K562 (cell line): ENCODE results near the gene WDR64. TPM values are rescaled to one million over a fixed set of nuclear protein-coding genes. Genes with fewer than 3 reads are reported as not detected.

Experiments used
- ATAC-seq: fragments of 200-7000 bp; cut with Tn5 transposase; 3 replicates; pipeline ENCODE4 v1.9.1; 2020; ENCODE audit warnings: moderate library complexity
- BruUV-seq: library from RNA; stranded (reverse); fragments of 400-500 nt; replicated peaks from 2 replicates; lab custom pipeline; 2021; lab: Mats Ljungman, UMichigan
- CTCF ChIA-PET: fragments of 300-600 bp; formaldehyde crosslinking; extraction: SDS; loops from one replicate; lab custom pipeline; 2021; ENCODE audit warnings: low intra/inter-chr PET ratio; lab: Yijun Ruan, JAX
- POLR2A ChIA-PET: fragments of 300-600, 350-650 bp; sonication (Branson Sonifier 250); formaldehyde crosslinking; extraction: SDS; loops from one replicate; lab custom pipeline; 2021; ENCODE audit warnings: antibody characterized with exemption, inconsistent platforms; lab: Yijun Ruan, JAX
- DNase-seq, 4 experiments: peaks; one replicate each; pipeline versions ENCODE4 v3.0.0 to v3.0.0-alpha.2; 2011 to 2018; ENCODE audit warnings: low spot score in 3 of 4, mixed read lengths in 3 of 4; ENCODE audit errors: extremely low read depth in 1 of 4
- FAIRE-seq: peaks from 2 replicates; lab custom pipeline; 2011; peaks lifted over from hg19 to GRCh38; lab: Jason Lieb, UNC
- H2AFZ ChIP-seq: 2 replicates; pipeline ENCODE4 v1.6.0; 2011; ENCODE audit warnings: low read depth, low read length, control low read depth, inconsistent platforms
- H3K27ac ChIP-seq: fragments of 200-600 bp; 3 replicates; pipeline ENCODE4 v1.8.0; 2011; ENCODE audit warnings: low read depth, mild to moderate bottlenecking, control low read depth, inconsistent platforms, low read length, moderate library complexity, mixed read lengths; ENCODE audit errors: extremely low read depth
- H3K27me3 ChIP-seq, 2 experiments: fragments of 300-600 bp in 1 of 2; 2 replicates in 1 of 2; 3 replicates in 1 of 2; pipeline versions ENCODE4 v1.6.0 to v1.8.0; 2011; ENCODE audit warnings: inconsistent platforms in 2 of 2, low read length in 2 of 2, mild to moderate bottlenecking in 1 of 2, mixed read lengths in 1 of 2, moderate library complexity in 1 of 2; ENCODE audit not compliant: control insufficient read depth in 2 of 2, insufficient read depth in 2 of 2
- H3K36me3 ChIP-seq: fragments of 300-600 bp; 3 replicates; pipeline ENCODE4 v1.8.0; 2011; ENCODE audit warnings: mild to moderate bottlenecking, low read length, inconsistent platforms; ENCODE audit not compliant: control insufficient read depth, insufficient read depth
- H3K4me1 ChIP-seq, 2 experiments: fragments of 200-600 bp in 1 of 2; replicated peaks in 1 of 2; 2 replicates in 1 of 2; 3 replicates in 1 of 2; pipeline versions ENCODE4 v1.5.1 to v1.8.0; 2011; ENCODE audit warnings: inconsistent platforms in 2 of 2, low read length in 2 of 2, mild to moderate bottlenecking in 1 of 2, mixed read lengths in 1 of 2, moderate library complexity in 1 of 2; ENCODE audit not compliant: control insufficient read depth in 2 of 2, insufficient read depth in 2 of 2
- H3K4me2 ChIP-seq: 2 replicates; pipeline ENCODE4 v1.6.1; 2011; ENCODE audit warnings: low read length, control low read depth, inconsistent platforms, mixed read lengths; ENCODE audit not compliant: insufficient read depth
- H3K4me3 ChIP-seq: fragments of 200-600 bp; sonication (generic), shearing (Covaris generic); 2 replicates; pipeline ENCODE4 v1.5.1; 2016; ENCODE audit warnings: control low read depth, inconsistent platforms
- H3K79me2 ChIP-seq: fragments of 200-600 bp; 3 replicates; pipeline ENCODE4 v1.8.0; 2011; ENCODE audit warnings: low read length, inconsistent platforms; ENCODE audit not compliant: control insufficient read depth, insufficient read depth
- H3K9ac ChIP-seq, 2 experiments: 2 replicates each; pipeline versions ENCODE4 v1.6.0 to v1.6.1; 2011; ENCODE audit warnings: low read depth in 2 of 2, low read length in 2 of 2, control low read depth in 1 of 2, inconsistent platforms in 1 of 2, mild to moderate bottlenecking in 1 of 2, mixed read lengths in 1 of 2; ENCODE audit not compliant: insufficient read depth in 1 of 2
- H3K9me1 ChIP-seq: one replicate; pipeline ENCODE4 v1.6.0; 2011; ENCODE audit warnings: inconsistent platforms, mild to moderate bottlenecking, low read length, moderate library complexity; ENCODE audit not compliant: control insufficient read depth, insufficient read depth
- H3K9me3 ChIP-seq: replicated peaks from 2 replicates; pipeline ENCODE4 v1.5.1; 2011; ENCODE audit warnings: low read depth, low read length, inconsistent platforms; ENCODE audit not compliant: control insufficient read depth, insufficient read depth
- H4K20me1 ChIP-seq: replicated peaks from 2 replicates; pipeline ENCODE4 v1.6.1; 2011; ENCODE audit warnings: low read length, inconsistent platforms, mixed read lengths; ENCODE audit not compliant: control insufficient read depth, insufficient read depth
- CREBBP ChIP-seq: IDR thresholded peaks from one replicate; pipeline ENCODE4 v1.6.1; 2012; ENCODE audit warnings: low read depth, mild to moderate bottlenecking, control low read depth, inconsistent platforms, low read length
- FOXK1 ChIP-seq: sonication (generic); formaldehyde crosslinking; IDR thresholded peaks from 2 replicates; pipeline ENCODE4 v1.8.0; 2022; ENCODE audit warnings: missing genetic modification reagents, mild to moderate bottlenecking, borderline replicate concordance
- HMGN3 ChIP-seq: IDR thresholded peaks from 2 replicates; pipeline ENCODE4 v1.6.1; 2011; ENCODE audit warnings: borderline replicate concordance, low read depth, mild to moderate bottlenecking, mixed read lengths, low read length; ENCODE audit not compliant: insufficient read length; ENCODE audit errors: extremely low read depth
- PHTF2 ChIP-seq: fragments of 250-450 bp; sonication (Bioruptor Pico); IDR thresholded peaks from 2 replicates; pipeline ENCODE4 v1.5.0; 2021; ENCODE audit warnings: mild to moderate bottlenecking
- PPARD ChIP-seq: fragments of 250-450 bp; sonication (Bioruptor Pico); IDR thresholded peaks from 2 replicates; pipeline ENCODE4 v1.8.0; 2022; ENCODE audit warnings: inconsistent platforms, mild to moderate bottlenecking, moderate library complexity
- PTBP1 ChIP-seq: fragments of 200-400 bp; formaldehyde crosslinking; IDR thresholded peaks from 2 replicates; pipeline ENCODE4 v1.6.1; 2017; ENCODE audit warnings: low read depth, low read length
- PURB ChIP-seq: sonication (generic); formaldehyde crosslinking; IDR thresholded peaks from 2 replicates; pipeline ENCODE4 v1.9.0; 2021; ENCODE audit warnings: low read depth, mild to moderate bottlenecking, missing genetic modification reagents
- RNF2 ChIP-seq: sonication (generic); IDR thresholded peaks from 2 replicates; pipeline ENCODE4 v1.6.1; 2016
- YY1 ChIP-seq, 3 experiments: IDR thresholded peaks; 2 replicates each; pipeline ENCODE4 v1.6.1; 2011; ENCODE audit warnings: low read length in 2 of 3, mild to moderate bottlenecking in 2 of 3, moderate library complexity in 2 of 3, borderline replicate concordance in 1 of 3, control low read depth in 1 of 3, low read depth in 1 of 3; ENCODE audit not compliant: insufficient read depth in 3 of 3, insufficient replicate concordance in 2 of 3, control insufficient read depth in 1 of 3, insufficient read length in 1 of 3; ENCODE audit errors: extremely low read depth in 1 of 3
- WGBS: fragments of 100-300 bp; shearing (Covaris generic); methylation state at CpG from one replicate; pipeline ENCODE4 v1.1.6; 2016; ENCODE audit warnings: low coverage, mixed read lengths; ENCODE audit not compliant: insufficient coverage; ENCODE audit errors: missing lambda C conversion rate; 5-methylcytosine and 5-hydroxymethylcytosine counted together
- in situ Hi-C: fragments of 300-500 bp; cut with MboI; formaldehyde crosslinking; loops from 4 replicates; pipeline ENCODE4 v1.15.0; 2018; ENCODE audit warnings: inconsistent platforms, mixed read lengths
- intact Hi-C: fragments of 100-400 bp; cut with micrococcal nuclease; formaldehyde crosslinking; loops from 2 replicates; pipeline ENCODE4 v1.14.2; 2022
- polyA plus RNA-seq, 8 experiments: library from polyadenylated mRNA; depleted of rRNA in 4 of 8; stranded (reverse) in 5 of 8; unstranded in 3 of 8; fragments of >200 nt; fragmentation: Nextera tagmentation in 2 of 8; fragmentation: Illumina TruSeq in 1 of 8; extraction: Ambion mirVana in 2 of 8; extraction: Trizol in 1 of 8; gene quantifications; 2 replicates each; pipeline versions ENCODE4 v1.2.1 to v1.2.3, GENCODE V29; 2011 to 2014; ENCODE audit warnings: inconsistent platforms in 1 of 8, missing spikeins in 1 of 8
- total RNA-seq, 7 experiments: library from RNA; depleted of rRNA in 6 of 7; stranded (reverse); fragments of >200 nt in 6 of 7; fragmentation: Illumina TruSeq in 2 of 7; extraction: Trizol in 2 of 7; gene quantifications; 2 replicates each; pipeline versions ENCODE4 v1.2.1 to v1.2.3, GENCODE V29; 2011 to 2021; ENCODE audit warnings: low replicate concordance in 1 of 7
- TF ChIP-seq, protein P1 (sequence below): fragments of 450-650 bp; formaldehyde crosslinking; IDR thresholded peaks from 2 replicates; pipeline ENCODE4 v1.4.0; 2020; ENCODE audit warnings: mild to moderate bottlenecking, moderate library complexity
- TF ChIP-seq, protein P2 (sequence below), 3 experiments: fragments of 200-800 bp in 1 of 3; fragments of 250-450 bp in 1 of 3; fragments of 450-650 bp in 1 of 3; sonication (Bioruptor Pico) in 1 of 3; sonication (Bioruptor generic) in 1 of 3; formaldehyde crosslinking in 1 of 3; IDR thresholded peaks; 2 replicates each; pipeline versions ENCODE4 v1.6.1 to v1.8.0; 2016 to 2022; ENCODE audit warnings: mild to moderate bottlenecking in 2 of 3, missing genetic modification characterization in 2 of 3, missing compliant biosample characterization in 1 of 3, moderate library complexity in 1 of 3

The WDR64 gene
- total and polyA plus RNA-seq, 9 of the 15 experiments (the other 6 are each of a cell fraction or from before 2014, with no cell fraction given) = 0.06 to 0.29 (median 0.19) TPM; not detected in 5

DNA sequence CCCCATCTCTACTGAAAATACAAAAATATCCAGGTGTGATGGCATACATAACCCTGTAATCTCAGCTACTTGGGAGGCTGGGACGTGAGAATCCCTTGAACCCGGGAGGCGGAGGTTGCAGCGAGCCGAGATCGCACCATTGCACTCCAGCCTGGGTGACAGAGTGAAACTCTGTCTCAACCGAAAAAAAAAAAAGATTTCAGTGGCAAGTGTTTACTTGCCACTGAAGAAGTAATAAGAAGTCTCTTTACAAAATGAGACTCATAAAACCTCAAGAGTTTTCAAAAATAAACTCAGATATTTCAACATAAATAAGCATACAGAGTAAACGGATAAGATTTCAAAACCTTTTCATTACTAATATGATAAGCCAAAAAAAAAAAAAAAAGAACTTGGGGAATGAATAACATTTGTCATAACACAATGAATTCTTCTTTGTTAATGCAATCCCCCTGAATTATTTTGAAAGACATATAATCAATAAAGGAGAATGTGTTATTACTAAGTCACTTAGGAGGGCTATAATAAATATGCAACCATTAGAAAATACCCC lies 161.8 kb downstream of the WDR64 start:
- Histone ChIP-seq H3K4me2 (no peak overlapping the region), H4K20me1 (no peaks in the 10 kb centered on the region), H2AFZ (no peak overlapping the region), H3K79me2 (no peaks in the 10 kb centered on the region), H3K27me3 (no peaks in the 10 kb centered on the region), H3K36me3 (no peaks in the 10 kb centered on the region), H3K9me1 (no peaks in the 10 kb centered on the region), H3K9ac (no peak overlapping the region), H3K9me3 (no peaks in the 10 kb centered on the region), H3K4me3 (no peak overlapping the region), H3K4me1 (peaks cover 4 to 22% of the 10 kb centered on the region in 2 experiments; a peak in 4 of 5 replicates), H3K27ac (no peak overlapping the region)
- ATAC-seq (no peak), DNase-seq (no peak), FAIRE-seq (no peak)
- 79% methylated on average over 8 of the region's 8 CpGs for WGBS
- TF ChIP-seq, protein P1, sequence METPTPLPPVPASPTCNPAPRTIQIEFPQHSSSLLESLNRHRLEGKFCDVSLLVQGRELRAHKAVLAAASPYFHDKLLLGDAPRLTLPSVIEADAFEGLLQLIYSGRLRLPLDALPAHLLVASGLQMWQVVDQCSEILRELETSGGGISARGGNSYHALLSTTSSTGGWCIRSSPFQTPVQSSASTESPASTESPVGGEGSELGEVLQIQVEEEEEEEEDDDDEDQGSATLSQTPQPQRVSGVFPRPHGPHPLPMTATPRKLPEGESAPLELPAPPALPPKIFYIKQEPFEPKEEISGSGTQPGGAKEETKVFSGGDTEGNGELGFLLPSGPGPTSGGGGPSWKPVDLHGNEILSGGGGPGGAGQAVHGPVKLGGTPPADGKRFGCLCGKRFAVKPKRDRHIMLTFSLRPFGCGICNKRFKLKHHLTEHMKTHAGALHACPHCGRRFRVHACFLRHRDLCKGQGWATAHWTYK = no peak
- TF ChIP-seq HMGN3 = no peak
- TF ChIP-seq YY1 (IDR thresholded peaks at IDR 0.05; ENCODE audit: borderline replicate concordance in 1 of 3, control insufficient read depth in 1 of 3, extremely low read depth in 1 of 3, insufficient read depth in 3 of 3, insufficient read length in 1 of 3, insufficient replicate concordance in 2 of 3, low read depth in 1 of 3, low read length in 2 of 3) = no peak
- no peak for TF ChIP-seq PTBP1
- no peak for TF ChIP-seq FOXK1 (CRISPR knock-in tag)
- TF ChIP-seq PHTF2 (CRISPR knock-in tag) = no peak
- no peak for TF ChIP-seq RNF2
- no peak for TF ChIP-seq PPARD (CRISPR knock-in tag)
- TF ChIP-seq CREBBP = no peak
- TF ChIP-seq, protein P2, sequence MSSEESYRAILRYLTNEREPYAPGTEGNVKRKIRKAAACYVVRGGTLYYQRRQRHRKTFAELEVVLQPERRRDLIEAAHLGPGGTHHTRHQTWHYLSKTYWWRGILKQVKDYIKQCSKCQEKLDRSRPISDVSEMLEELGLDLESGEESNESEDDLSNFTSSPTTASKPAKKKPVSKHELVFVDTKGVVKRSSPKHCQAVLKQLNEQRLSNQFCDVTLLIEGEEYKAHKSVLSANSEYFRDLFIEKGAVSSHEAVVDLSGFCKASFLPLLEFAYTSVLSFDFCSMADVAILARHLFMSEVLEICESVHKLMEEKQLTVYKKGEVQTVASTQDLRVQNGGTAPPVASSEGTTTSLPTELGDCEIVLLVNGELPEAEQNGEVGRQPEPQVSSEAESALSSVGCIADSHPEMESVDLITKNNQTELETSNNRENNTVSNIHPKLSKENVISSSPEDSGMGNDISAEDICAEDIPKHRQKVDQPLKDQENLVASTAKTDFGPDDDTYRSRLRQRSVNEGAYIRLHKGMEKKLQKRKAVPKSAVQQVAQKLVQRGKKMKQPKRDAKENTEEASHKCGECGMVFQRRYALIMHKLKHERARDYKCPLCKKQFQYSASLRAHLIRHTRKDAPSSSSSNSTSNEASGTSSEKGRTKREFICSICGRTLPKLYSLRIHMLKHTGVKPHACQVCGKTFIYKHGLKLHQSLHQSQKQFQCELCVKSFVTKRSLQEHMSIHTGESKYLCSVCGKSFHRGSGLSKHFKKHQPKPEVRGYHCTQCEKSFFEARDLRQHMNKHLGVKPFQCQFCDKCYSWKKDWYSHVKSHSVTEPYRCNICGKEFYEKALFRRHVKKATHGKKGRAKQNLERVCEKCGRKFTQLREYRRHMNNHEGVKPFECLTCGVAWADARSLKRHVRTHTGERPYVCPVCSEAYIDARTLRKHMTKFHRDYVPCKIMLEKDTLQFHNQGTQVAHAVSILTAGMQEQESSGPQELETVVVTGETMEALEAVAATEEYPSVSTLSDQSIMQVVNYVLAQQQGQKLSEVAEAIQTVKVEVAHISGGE (CRISPR knock-in tag; IDR thresholded peaks at IDR 0.05) = no peak
- TF ChIP-seq PURB (CRISPR knock-in tag) = no peak
- intact Hi-C loops = no loop called here
- in situ Hi-C loops = no loop called here
- no TSS peak for BruUV-seq
- POLR2A ChIA-PET = interaction anchor here (0.8 kb wide), 1 partner anchor 8 kb away, joined by 3 read pairs; no protein-coding TSS in a partner anchor
- CTCF ChIA-PET = no interaction called here
